ENCODE data around the gene DGCR8.

Gene DGCR8

DNA sequence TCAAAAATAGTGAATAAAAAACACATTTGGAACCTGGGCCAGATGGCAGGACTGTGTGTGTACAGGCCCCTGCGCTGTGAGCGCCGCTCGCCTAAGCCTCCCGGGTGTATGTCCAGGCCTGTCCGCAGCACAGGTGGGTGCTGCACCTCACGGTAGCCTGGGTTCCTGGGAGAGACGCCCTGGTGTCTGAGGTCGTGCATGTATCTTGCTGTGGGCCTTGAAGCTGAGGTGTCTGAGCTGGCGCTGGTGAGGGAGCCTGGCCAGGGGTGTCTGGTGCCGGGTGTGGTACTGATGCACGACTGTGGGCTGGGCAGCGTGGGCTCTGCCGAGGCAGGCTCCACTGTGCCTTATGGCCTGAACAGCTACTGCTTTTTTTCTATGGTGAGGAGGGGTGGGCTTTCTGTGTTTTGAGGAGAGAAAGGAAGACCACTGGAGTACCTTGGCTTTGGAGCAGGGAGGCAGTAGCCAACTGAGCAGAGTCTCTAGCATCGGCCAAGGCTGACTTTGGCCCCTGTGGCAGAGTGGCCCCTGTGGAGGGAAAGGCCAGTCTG lies 47.4 kb downstream of the DGCR8 start:
- no peak for DNase-seq (ENCODE audit: extremely low read depth, low read depth)
- TF ChIP-seq, protein P1, sequence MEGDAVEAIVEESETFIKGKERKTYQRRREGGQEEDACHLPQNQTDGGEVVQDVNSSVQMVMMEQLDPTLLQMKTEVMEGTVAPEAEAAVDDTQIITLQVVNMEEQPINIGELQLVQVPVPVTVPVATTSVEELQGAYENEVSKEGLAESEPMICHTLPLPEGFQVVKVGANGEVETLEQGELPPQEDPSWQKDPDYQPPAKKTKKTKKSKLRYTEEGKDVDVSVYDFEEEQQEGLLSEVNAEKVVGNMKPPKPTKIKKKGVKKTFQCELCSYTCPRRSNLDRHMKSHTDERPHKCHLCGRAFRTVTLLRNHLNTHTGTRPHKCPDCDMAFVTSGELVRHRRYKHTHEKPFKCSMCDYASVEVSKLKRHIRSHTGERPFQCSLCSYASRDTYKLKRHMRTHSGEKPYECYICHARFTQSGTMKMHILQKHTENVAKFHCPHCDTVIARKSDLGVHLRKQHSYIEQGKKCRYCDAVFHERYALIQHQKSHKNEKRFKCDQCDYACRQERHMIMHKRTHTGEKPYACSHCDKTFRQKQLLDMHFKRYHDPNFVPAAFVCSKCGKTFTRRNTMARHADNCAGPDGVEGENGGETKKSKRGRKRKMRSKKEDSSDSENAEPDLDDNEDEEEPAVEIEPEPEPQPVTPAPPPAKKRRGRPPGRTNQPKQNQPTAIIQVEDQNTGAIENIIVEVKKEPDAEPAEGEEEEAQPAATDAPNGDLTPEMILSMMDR (IDR thresholded peaks at IDR 0.05; ENCODE audit: low read depth, low read length) = no peak

DNA sequence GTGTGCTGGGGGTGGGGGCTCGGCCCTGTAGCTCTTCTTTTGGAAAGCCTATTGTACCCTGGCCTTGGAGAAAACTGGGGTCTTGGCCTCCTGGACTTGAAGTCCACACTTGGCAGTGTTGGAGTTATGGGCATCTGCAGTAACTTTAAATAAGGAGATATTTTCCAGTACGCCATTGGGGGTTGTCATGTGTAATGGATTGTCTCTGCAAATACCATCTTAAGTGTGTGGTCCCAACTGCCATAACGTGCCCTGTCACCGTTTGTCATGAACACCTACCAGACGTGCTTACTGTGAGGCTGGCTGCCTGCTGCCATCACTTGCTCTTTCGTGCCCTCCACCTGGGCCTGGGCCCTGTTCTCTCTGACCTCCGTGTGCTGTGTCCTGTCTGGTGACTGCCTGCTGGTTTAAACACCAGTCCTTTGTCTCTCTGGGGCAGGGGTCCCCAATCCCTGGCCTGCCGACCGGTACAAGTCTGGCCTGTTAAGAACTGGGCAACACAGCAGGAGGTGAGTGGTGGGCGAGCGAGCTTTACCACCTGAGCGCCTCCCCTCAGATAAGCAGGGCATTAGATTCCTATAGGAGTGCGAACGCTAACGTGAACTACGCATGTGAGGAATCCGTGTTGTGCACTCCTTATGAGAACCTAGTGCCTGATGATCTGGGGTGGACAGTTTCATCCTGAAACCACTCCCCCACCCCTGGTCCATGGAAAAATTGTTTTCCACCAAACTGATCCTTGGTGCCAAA lies 48.0 kb downstream of the DGCR8 start:
- no peak for DNase-seq (ENCODE audit: extremely low read depth, low read depth)
- TF ChIP-seq, protein P1 (IDR thresholded peaks at IDR 0.05; ENCODE audit: low read depth, low read length) = no peak

GRCh38 chr22:20128619-20128901 lies 48.5 kb downstream of the DGCR8 start:
- TF ChIP-seq, protein P1 (IDR thresholded peaks at IDR 0.05; ENCODE audit: low read depth, low read length) = no peak
- DNase-seq (ENCODE audit: extremely low read depth, low read depth) = no peak

DNA sequence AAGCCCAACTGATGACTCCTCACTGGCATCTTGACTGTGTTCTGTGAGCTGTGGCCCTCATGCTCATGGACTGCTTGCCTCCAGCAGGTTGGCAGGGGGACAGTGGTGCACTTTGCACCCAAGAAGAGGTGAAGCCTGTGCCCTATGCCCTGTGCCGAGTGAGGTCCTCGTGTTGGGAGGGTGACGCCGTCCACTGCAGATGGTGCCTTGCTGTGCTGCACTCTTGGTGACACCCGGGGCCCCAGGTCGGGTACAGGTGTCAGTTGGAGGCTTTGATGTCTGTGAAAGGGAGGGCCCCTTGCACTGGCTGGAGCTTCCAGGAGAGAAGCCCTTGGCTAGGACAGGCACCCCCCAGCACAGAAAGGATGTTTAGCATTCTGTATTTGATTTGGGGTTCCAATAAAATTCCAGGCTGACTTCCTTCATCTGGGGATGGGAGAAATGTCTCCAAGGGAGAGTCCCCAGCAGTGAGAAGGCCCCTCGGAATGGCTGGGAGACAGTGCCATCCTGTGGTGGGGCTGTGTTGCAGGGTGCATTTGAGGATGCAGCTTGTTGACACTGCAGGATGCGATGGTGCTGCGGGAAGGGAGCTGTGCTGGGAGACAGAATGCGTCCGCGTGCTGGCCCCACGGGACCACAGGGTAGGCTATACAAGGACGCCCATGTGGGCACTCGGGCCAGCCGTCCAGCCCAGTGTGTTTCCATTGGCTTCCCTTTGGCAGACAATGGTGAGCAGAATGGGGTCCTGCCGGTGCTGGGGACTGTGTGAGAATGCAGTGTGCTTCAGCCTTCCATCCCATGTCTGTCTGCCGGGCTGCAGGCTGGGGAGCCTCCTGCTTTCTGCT lies 49.1 kb downstream of the DGCR8 start:
- TF ChIP-seq, protein P1 (IDR thresholded peaks at IDR 0.05; ENCODE audit: low read depth, low read length) = peak; percentile 22
- DNase-seq (ENCODE audit: extremely low read depth, low read depth) = no peak

GRCh38 chr22:20129747-20130014 lies 49.6 kb downstream of the DGCR8 start:
- TF ChIP-seq, protein P1 (IDR thresholded peaks at IDR 0.05; ENCODE audit: low read depth, low read length) = no peak
- no peak for DNase-seq (ENCODE audit: extremely low read depth, low read depth)

DNA sequence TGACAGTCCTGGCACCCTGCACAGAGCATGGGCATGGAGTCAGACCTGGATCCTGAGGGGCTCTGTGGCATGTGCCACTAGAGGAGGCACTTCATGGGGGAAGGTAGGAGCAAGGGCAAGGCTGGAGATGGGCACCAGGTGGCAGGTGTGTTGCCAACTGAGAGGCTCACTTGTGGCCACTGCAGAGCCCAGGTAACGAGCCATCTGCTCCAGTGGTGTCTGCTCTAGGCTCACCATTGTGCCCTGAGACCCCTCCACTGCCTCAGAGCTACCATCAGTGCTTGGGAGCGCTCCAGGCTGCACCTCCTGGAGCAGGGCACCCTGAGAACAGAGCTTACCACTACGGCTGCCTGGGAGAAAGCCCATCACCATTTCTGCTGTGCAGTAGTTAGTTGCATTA lies 50.3 kb downstream of the DGCR8 start:
- TF ChIP-seq, protein P1 (IDR thresholded peaks at IDR 0.05; ENCODE audit: low read depth, low read length) = no peak
- DNase-seq (ENCODE audit: extremely low read depth, low read depth) = no peak
